ENCODE results near the gene GOLGA2.

The GOLGA2 gene

DNA sequence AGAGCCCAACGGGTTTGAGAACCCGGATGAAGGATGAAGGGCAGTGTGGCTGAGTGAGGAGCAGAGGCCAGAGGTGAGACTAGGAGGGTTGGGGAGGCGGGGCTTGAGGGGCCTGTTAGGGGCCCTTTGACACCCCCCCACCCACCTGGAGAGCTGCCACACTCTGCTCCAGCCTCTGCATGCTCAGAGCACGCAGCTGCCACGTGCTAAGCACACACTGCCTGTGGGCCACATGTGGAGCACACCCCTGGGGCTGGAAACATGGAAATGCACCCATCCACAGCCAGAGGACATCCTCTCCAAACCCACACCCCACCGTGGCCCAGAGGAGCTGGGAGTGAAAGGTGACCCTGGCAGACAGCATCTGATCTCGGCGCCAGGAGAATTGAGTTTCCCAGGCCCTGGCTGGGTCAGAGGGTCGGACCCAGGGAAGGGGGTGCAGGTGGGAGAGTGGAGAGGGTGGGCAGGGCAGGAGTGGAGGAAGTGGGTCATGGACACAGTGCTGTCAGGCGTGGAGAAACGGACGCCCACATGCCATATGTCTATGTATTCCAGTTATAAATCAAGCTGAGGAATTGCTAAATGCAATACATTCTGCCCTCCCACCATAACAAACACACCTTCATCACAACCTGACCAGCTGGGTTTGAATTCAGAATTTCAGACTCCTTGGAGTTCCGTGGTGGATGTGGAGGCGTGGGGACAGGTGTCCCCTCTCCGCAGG is 66.7 kb downstream of the GOLGA2 start:
- Histone ChIP-seq H3K4me3 (ENCODE audit: extremely low read depth, insufficient read depth, low read length, poor library complexity, severe bottlenecking) (no peak overlapping the region), H3K36me3 (ENCODE audit: control insufficient read depth, insufficient read depth, low read length) (peaks cover 3% of the 10 kb centered on the region), H3K27ac (ENCODE audit: low read depth, low read length, severe bottlenecking) (no peak overlapping the region), H3K4me1 (ENCODE audit: control insufficient read depth, insufficient read depth, low read length, poor library complexity, severe bottlenecking) (peaks cover 3% of the 10 kb centered on the region), H3K9me3 (ENCODE audit: control insufficient read depth, low read length) (no peaks in the 10 kb centered on the region)
- WGBS, 2 experiments (ENCODE audit: insufficient coverage in 2 of 2) = 81 to 88% methylated on average over 9 to 10 of the region's 15 CpGs

DNA sequence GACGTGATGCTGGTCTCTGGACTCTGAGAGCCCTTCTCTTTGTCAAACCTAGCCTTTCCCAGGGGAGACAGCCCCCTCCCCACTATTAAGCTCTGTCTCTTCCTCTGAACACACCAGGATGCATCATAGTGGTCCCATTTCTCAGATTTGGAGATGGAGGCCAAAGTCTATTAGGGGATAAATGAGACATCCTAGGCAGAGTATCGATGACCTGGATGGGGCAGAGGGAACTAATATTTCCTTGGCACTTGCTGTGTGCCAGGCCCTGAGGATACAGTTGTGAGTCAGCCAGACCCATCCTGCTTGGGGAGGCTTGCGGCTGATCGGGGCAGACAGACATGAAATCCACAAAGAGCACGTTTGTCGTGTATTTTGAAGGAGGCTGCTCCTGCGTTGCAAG is 67.4 kb downstream of the GOLGA2 start:
- Histone ChIP-seq H3K36me3 (ENCODE audit: control insufficient read depth, insufficient read depth, low read length) (no peaks in the 10 kb centered on the region), H3K4me3 (ENCODE audit: extremely low read depth, insufficient read depth, low read length, poor library complexity, severe bottlenecking) (no peak overlapping the region), H3K4me1 (ENCODE audit: control insufficient read depth, insufficient read depth, low read length, poor library complexity, severe bottlenecking) (peaks cover 3% of the 10 kb centered on the region), H3K27ac (ENCODE audit: low read depth, low read length, severe bottlenecking) (no peak overlapping the region), H3K9me3 (ENCODE audit: control insufficient read depth, low read length) (no peaks in the 10 kb centered on the region)
- WGBS, 2 experiments (ENCODE audit: insufficient coverage in 2 of 2) = 94 to 99% methylated on average over 7 of the region's 7 CpGs

DNA sequence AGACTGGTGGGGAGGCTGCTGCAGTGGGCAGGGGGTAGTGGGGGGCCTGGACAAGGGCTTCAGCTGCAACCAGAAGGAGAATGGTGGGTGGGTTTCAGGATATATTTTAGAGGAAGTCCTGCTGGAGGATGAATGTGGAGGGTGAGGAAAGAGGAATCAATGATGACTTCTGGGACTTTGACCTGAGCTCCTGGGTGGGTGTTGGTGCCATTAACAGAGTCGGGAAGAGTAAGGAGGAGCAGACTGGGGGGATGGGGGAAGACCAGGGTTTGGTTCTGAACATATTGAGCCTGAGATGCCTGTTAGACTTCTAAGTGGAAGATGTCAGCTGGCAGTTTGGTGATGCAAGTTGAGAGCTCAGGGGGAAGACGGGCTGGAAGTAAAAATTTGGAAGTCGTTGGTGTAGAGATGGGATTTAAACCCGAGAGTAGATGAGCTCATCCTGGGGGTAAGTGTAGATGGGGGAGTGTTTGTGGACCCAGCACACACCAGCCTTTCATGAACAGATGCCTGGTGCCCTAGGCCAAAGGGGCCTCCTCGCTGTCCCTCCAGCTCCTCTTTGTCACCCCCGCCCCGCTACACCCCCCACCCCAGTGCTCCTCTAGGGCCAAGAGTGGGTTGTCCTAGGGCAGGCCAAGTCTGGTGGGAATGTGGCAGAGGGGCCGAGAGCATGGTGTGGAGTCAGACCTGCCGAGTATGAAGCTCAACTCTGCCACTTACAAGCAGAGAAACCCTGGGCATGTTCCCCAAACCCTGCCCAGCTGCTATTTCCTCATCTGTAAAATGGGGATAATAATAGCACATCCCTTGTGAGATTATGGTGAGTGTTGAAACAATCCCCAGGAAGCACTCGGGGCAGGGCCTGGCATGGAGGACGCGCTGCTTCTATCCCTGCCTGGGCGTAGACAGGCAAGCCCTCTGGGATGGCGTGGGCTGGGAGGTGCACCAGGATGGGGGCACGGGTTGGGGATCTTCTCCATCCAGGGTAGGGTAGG is 68.6 kb downstream of the GOLGA2 start:
- Histone ChIP-seq H3K9me3 (ENCODE audit: control insufficient read depth, low read length) (no peaks in the 10 kb centered on the region), H3K27ac (ENCODE audit: low read depth, low read length, severe bottlenecking) (no peak overlapping the region), H3K4me3 (ENCODE audit: extremely low read depth, insufficient read depth, low read length, poor library complexity, severe bottlenecking) (no peak overlapping the region), H3K4me1 (ENCODE audit: control insufficient read depth, insufficient read depth, low read length, poor library complexity, severe bottlenecking) (peaks cover 5% of the 10 kb centered on the region), H3K36me3 (ENCODE audit: control insufficient read depth, insufficient read depth, low read length) (no peaks in the 10 kb centered on the region)
- WGBS, 2 experiments (ENCODE audit: insufficient coverage in 2 of 2) = 94 to 100% methylated on average over 4 to 9 of the region's 15 CpGs

DNA sequence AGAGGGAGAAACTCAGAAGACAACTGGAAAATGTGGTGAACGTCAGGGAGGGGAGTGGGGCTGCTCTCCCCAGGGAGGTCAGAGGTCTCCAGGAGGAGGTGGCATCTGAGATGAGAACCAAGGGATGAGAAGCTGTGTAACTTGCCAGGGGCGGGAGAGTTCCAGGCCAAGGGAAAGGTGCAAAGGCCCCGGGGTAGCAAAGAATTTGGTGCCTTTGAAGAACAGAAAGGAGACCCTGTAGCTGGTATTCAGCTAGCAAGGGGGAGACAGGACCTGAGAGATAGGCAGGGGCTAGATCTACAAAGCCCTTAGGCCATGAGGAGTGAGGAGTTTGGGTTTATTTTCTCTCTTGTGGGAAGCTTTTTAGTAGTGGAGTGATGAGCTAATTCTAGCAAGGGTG is 69.3 kb downstream of the GOLGA2 start:
- no peaks in the 10 kb centered on the region for H3K36me3 ChIP-seq (ENCODE audit: control insufficient read depth, insufficient read depth, low read length)
- H3K27ac ChIP-seq (ENCODE audit: low read depth, low read length, severe bottlenecking) = no peak overlapping the region
- 91 to 92% methylated on average over 3 of the region's 3 CpGs for WGBS, 2 experiments (ENCODE audit: insufficient coverage in 2 of 2)
- peaks cover 4% of the 10 kb centered on the region for H3K9me3 ChIP-seq (ENCODE audit: control insufficient read depth, low read length)
- no peak overlapping the region for H3K4me3 ChIP-seq (ENCODE audit: extremely low read depth, insufficient read depth, low read length, poor library complexity, severe bottlenecking)
- peaks cover 12% of the 10 kb centered on the region for H3K4me1 ChIP-seq (ENCODE audit: control insufficient read depth, insufficient read depth, low read length, poor library complexity, severe bottlenecking)
